Measurements from ENCODE around the gene BORCS5. TPM values are rescaled to one million over a fixed set of nuclear protein-coding genes. Genes with fewer than 3 reads are reported as not detected.

BORCS5 gene
- total RNA-seq, 1 experiment from 2014 or later, result 13.9 TPM

GRCh38 chr12:12406762-12407161 lies 49.9 kb downstream of the BORCS5 start:
- Histone ChIP-seq H2BK12ac (ENCODE audit: insufficient read length, low read depth, low read length) (no peak overlapping the region), H2BK5ac (ENCODE audit: insufficient read length, low read length) (no peak overlapping the region), H3K27ac (ENCODE audit: insufficient read length, low read depth, low read length) (no peak overlapping the region), H2BK15ac (ENCODE audit: low read depth, low read length) (no peak overlapping the region), H3K56ac (ENCODE audit: insufficient read length, low read depth, low read length) (no peak overlapping the region), H3K79me1 (ENCODE audit: insufficient read depth, low read depth, low read length, poor library complexity, severe bottlenecking) (no peaks in the 10 kb centered on the region), H3K27me3 (ENCODE audit: insufficient read depth, low read length) (no peaks in the 10 kb centered on the region), H3K79me2 (ENCODE audit: insufficient read depth, low read length) (no peaks in the 10 kb centered on the region), H4K5ac (ENCODE audit: insufficient read length, low read depth, low read length) (no peak overlapping the region), H3K23me2 (ENCODE audit: insufficient read length, low read depth, low read length, poor library complexity, severe bottlenecking) (no peaks in the 10 kb centered on the region), H3K23ac (ENCODE audit: insufficient read length, low read depth, low read length) (no peak overlapping the region), H4K91ac (ENCODE audit: insufficient read length, low read depth, low read length) (no peak overlapping the region), H3K4me1 (ENCODE audit: insufficient read depth, low read length) (no peaks in the 10 kb centered on the region; the same call in 1 of the 2 replicates), H3K18ac (ENCODE audit: insufficient read length, low read depth, low read length) (no peak overlapping the region), H3K4ac (ENCODE audit: low read depth, low read length) (no peak overlapping the region), H4K20me1 (ENCODE audit: control insufficient read depth, insufficient read depth, insufficient read length) (no peaks in the 10 kb centered on the region), H4K8ac (replicated peaks; ENCODE audit: insufficient read length, low read depth, low read length) (no peak overlapping the region), H2AK5ac (ENCODE audit: insufficient read length, low read length) (no peak overlapping the region), H3K9ac (ENCODE audit: extremely low read depth, insufficient read length, low read length) (no peak overlapping the region), H2AFZ (ENCODE audit: low read length) (no peak overlapping the region), H3K14ac (ENCODE audit: insufficient read depth, low read length) (no peak overlapping the region), H3K9me3 (ENCODE audit: control insufficient read depth, low read depth, low read length) (no peaks in the 10 kb centered on the region), H3K4me2 (ENCODE audit: insufficient read depth, insufficient read length, low read length) (no peak overlapping the region), H2BK20ac (ENCODE audit: low read depth, low read length, poor library complexity, severe bottlenecking) (no peak overlapping the region), H2BK120ac (ENCODE audit: low read depth, low read length, poor library complexity, severe bottlenecking) (no peak overlapping the region), H3T11ph (ENCODE audit: low read length) (no peak overlapping the region)
- DNase-seq, result no peak
- TF ChIP-seq, protein P1, sequence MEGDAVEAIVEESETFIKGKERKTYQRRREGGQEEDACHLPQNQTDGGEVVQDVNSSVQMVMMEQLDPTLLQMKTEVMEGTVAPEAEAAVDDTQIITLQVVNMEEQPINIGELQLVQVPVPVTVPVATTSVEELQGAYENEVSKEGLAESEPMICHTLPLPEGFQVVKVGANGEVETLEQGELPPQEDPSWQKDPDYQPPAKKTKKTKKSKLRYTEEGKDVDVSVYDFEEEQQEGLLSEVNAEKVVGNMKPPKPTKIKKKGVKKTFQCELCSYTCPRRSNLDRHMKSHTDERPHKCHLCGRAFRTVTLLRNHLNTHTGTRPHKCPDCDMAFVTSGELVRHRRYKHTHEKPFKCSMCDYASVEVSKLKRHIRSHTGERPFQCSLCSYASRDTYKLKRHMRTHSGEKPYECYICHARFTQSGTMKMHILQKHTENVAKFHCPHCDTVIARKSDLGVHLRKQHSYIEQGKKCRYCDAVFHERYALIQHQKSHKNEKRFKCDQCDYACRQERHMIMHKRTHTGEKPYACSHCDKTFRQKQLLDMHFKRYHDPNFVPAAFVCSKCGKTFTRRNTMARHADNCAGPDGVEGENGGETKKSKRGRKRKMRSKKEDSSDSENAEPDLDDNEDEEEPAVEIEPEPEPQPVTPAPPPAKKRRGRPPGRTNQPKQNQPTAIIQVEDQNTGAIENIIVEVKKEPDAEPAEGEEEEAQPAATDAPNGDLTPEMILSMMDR (conservative IDR thresholded peaks at IDR 0.05), result no peak
- Mint-ChIP-seq H3K4me1 (peaks cover 13 to 17% of the 10 kb centered on the region in 2 experiments), H3K36me3 (ENCODE audit: insufficient read depth in 1 of 3, low read depth in 3 of 3) (peaks cover 0 to 4% (median 4%) of the 10 kb centered on the region in 3 experiments; a peak in 4 of 7 replicates), H3K27me3 (ENCODE audit: low read depth) (no peaks in the 10 kb centered on the region), H3K4me3 (no peak overlapping the region), H3K9me3 (peaks cover 0 to 6% of the 10 kb centered on the region in 2 experiments; a peak in 2 of 5 replicates), H3K27ac (peak overlapping the region in 2 of 3 experiments; percentile 51 to 89; a peak in 1 of 7 replicates)

All from H9 (cell line).